Panc1 (cell line): ENCODE data around the gene TFPI2. TPM values are rescaled to one million over a fixed set of nuclear protein-coding genes. Genes with fewer than 3 reads are reported as not detected.

Experiments
- ATAC-seq: fragments of 200-7000 bp; cut with Tn5 transposase; 2 replicates; pipeline ENCODE4 v1.9.1; 2020; ENCODE audit warnings: mild to moderate bottlenecking, moderate library complexity
- BruUV-seq: library from RNA; stranded (reverse); fragments of 400-500 nt; replicated peaks from 2 replicates; lab custom pipeline; 2021; lab: Mats Ljungman, UMichigan
- CTCF ChIA-PET: fragments of 300-600 bp; sonication (Branson Sonifier 250); formaldehyde crosslinking; loops from one replicate; lab custom pipeline; 2022; ENCODE audit warnings: antibody characterized with exemption; lab: Charles Lee
- POLR2A ChIA-PET: fragments of 300-600 bp; sonication (Branson Sonifier 250); formaldehyde crosslinking; loops from one replicate; lab custom pipeline; 2022; ENCODE audit warnings: antibody characterized with exemption; lab: Charles Lee
- DNase-seq: peaks from one replicate; pipeline ENCODE4 v3.0.0-alpha.2; 2010; ENCODE audit warnings: low read depth, low spot score
- H3K27ac ChIP-seq: 2 replicates; pipeline ENCODE4 v1.5.1; 2011; ENCODE audit warnings: mild to moderate bottlenecking, low read length, inconsistent platforms
- H3K27me3 ChIP-seq: fragments of 200-500 bp; sonication (Bioruptor generic); 2 replicates; pipeline ENCODE4 v1.6.0; 2014; ENCODE audit warnings: low read length, inconsistent platforms; ENCODE audit not compliant: control insufficient read depth, insufficient read depth
- H3K36me3 ChIP-seq: fragments of 200-500 bp; sonication (Bioruptor generic); 2 replicates; pipeline ENCODE4 v1.5.1; 2014; ENCODE audit warnings: inconsistent platforms, mild to moderate bottlenecking, low read length, moderate library complexity; ENCODE audit not compliant: control insufficient read depth, insufficient read depth
- H3K4me1 ChIP-seq: 2 replicates; pipeline ENCODE4 v1.5.1; 2011; ENCODE audit warnings: inconsistent platforms, mild to moderate bottlenecking, low read length, moderate library complexity; ENCODE audit not compliant: control insufficient read depth, insufficient read depth
- H3K4me3 ChIP-seq, 2 experiments: 2 replicates each; pipeline ENCODE4 v1.5.1; 2011 to 2012; ENCODE audit warnings: low read depth in 2 of 2, low read length in 2 of 2, mild to moderate bottlenecking in 2 of 2, inconsistent platforms in 1 of 2, moderate library complexity in 1 of 2
- H3K9me3 ChIP-seq: fragments of 200-500 bp; sonication (Bioruptor generic); 2 replicates; pipeline ENCODE4 v1.5.1; 2014; ENCODE audit warnings: low read depth, mild to moderate bottlenecking, inconsistent platforms, low read length, moderate library complexity; ENCODE audit not compliant: control insufficient read depth, insufficient read depth
- CTCF ChIP-seq: fragments of 450-650 bp; IDR thresholded peaks from 2 replicates; pipeline ENCODE4 v1.5.1; 2017; ENCODE audit warnings: mild to moderate bottlenecking
- POLR2AphosphoS5 ChIP-seq: IDR thresholded peaks from 2 replicates; pipeline ENCODE4 v1.6.1; 2012; ENCODE audit warnings: mild to moderate bottlenecking, low read depth, low read length, moderate library complexity
- REST ChIP-seq, 2 experiments: IDR thresholded peaks; 2 replicates each; pipeline ENCODE4 v1.6.1; 2011 to 2012; ENCODE audit warnings: low read depth in 2 of 2, control low read depth in 1 of 2, low read length in 1 of 2, mild to moderate bottlenecking in 1 of 2, moderate library complexity in 1 of 2; ENCODE audit not compliant: insufficient read depth in 1 of 2
- SIN3A ChIP-seq: IDR thresholded peaks from 2 replicates; pipeline ENCODE4 v1.6.1; 2012; ENCODE audit warnings: low read depth, mild to moderate bottlenecking, low read length, moderate library complexity, borderline replicate concordance; ENCODE audit not compliant: insufficient read depth
- TCF7L2 ChIP-seq: IDR thresholded peaks from 2 replicates; pipeline ENCODE4 v1.6.1; 2011; ENCODE audit warnings: mild to moderate bottlenecking, low read depth, low read length, inconsistent platforms
- in situ Hi-C: cut with HindIII; loops from 2 replicates; pipeline ENCODE4 v1.10.0; 2016; ENCODE audit warnings: low sequenced_read_pairs, low pct_unique_long_range_greater_than_20kb
- intact Hi-C: fragments of 100-400 bp; cut with micrococcal nuclease; formaldehyde crosslinking; loops from one replicate; pipeline ENCODE4 v1.10.0; 2022; ENCODE audit not compliant: unreplicated experiment
- total RNA-seq: library from RNA; stranded (reverse); gene quantifications from one replicate; pipeline ENCODE4 v1.2.1, GENCODE V29; 2021; ENCODE audit not compliant: unreplicated experiment

TFPI2 gene
- total RNA-seq, 1 experiment from 2014 or later: 2.9 TPM

GRCh38 chr7:93858857-93859256 lies 31.7 kb downstream of the TFPI2 start:
- ATAC-seq (no peak), DNase-seq (no peak)
- intact Hi-C loops: no loop called here
- Histone ChIP-seq H3K9me3 (no peaks in the 10 kb centered on the region), H3K4me3 (no peak overlapping the region), H3K27me3 (no peaks in the 10 kb centered on the region), H3K27ac (no peak overlapping the region), H3K36me3 (no peaks in the 10 kb centered on the region), H3K4me1 (no peaks in the 10 kb centered on the region)
- POLR2A ChIA-PET: no interaction called here
- CTCF ChIA-PET: no interaction called here
- in situ Hi-C loops: no loop called here
- no peak for TF ChIP-seq SIN3A
- no peak for TF ChIP-seq TCF7L2
- TF ChIP-seq POLR2AphosphoS5: no peak
- TF ChIP-seq REST (IDR thresholded peaks at IDR 0.05; ENCODE audit: insufficient read depth in 1 of 2, low read depth in 2 of 2, low read length in 1 of 2): no peak
- TF ChIP-seq CTCF: no peak
- no TSS peak for BruUV-seq

GRCh38 chr7:93856323-93856722 lies 34.2 kb downstream of the TFPI2 start:
- ATAC-seq (no peak), DNase-seq (no peak)
- ChIA-PET CTCF (no interaction called here), POLR2A (no interaction called here)
- Histone ChIP-seq H3K27me3 (no peaks in the 10 kb centered on the region), H3K27ac (no peak overlapping the region), H3K4me3 (no peak overlapping the region), H3K9me3 (no peaks in the 10 kb centered on the region), H3K4me1 (no peaks in the 10 kb centered on the region), H3K36me3 (no peaks in the 10 kb centered on the region)
- in situ Hi-C loops (no loop called here), intact Hi-C loops (no loop called here)
- BruUV-seq: no TSS peak
- TF ChIP-seq REST (IDR thresholded peaks at IDR 0.05; ENCODE audit: insufficient read depth in 1 of 2, low read depth in 2 of 2, low read length in 1 of 2) (no peak), POLR2AphosphoS5 (no peak), TCF7L2 (no peak), CTCF (no peak), SIN3A (no peak)
